HUES64 (cell line): ENCODE data around the gene ITGB4.

Source experiments
- H3K27ac ChIP-seq: 2 replicates; pipeline ENCODE4 v1.7.0; 2013; ENCODE audit warnings: low read depth, low read length, inconsistent platforms
- H3K27me3 ChIP-seq: 2 replicates; pipeline ENCODE4 v1.6.1; 2013; ENCODE audit warnings: mild to moderate bottlenecking, low read length; ENCODE audit not compliant: insufficient read depth
- H3K36me3 ChIP-seq: 2 replicates; pipeline ENCODE4 v1.6.1; 2013; ENCODE audit warnings: mild to moderate bottlenecking, low read length; ENCODE audit not compliant: insufficient read depth
- H3K4me1 ChIP-seq: 2 replicates; pipeline ENCODE4 v1.6.1; 2013; ENCODE audit warnings: mild to moderate bottlenecking, low read length, moderate library complexity; ENCODE audit not compliant: insufficient read depth
- H3K4me3 ChIP-seq: 2 replicates; pipeline ENCODE4 v1.5.1; 2013; ENCODE audit warnings: mild to moderate bottlenecking, low read length, moderate library complexity
- H3K9ac ChIP-seq: 2 replicates; pipeline ENCODE4 v1.6.1; 2013; ENCODE audit warnings: mild to moderate bottlenecking, low read depth, low read length
- H3K9me3 ChIP-seq: 2 replicates; pipeline ENCODE4 v1.6.1; 2013; ENCODE audit warnings: low read depth, low read length; ENCODE audit not compliant: insufficient read depth
- WGBS: fragments of 150-250, 120-280 bp; methylation state at CpG from one replicate; pipeline ENCODE4 v1.1.7; 2013; ENCODE audit warnings: missing lambda C conversion rate; 5-methylcytosine and 5-hydroxymethylcytosine counted together

Gene ITGB4

DNA sequence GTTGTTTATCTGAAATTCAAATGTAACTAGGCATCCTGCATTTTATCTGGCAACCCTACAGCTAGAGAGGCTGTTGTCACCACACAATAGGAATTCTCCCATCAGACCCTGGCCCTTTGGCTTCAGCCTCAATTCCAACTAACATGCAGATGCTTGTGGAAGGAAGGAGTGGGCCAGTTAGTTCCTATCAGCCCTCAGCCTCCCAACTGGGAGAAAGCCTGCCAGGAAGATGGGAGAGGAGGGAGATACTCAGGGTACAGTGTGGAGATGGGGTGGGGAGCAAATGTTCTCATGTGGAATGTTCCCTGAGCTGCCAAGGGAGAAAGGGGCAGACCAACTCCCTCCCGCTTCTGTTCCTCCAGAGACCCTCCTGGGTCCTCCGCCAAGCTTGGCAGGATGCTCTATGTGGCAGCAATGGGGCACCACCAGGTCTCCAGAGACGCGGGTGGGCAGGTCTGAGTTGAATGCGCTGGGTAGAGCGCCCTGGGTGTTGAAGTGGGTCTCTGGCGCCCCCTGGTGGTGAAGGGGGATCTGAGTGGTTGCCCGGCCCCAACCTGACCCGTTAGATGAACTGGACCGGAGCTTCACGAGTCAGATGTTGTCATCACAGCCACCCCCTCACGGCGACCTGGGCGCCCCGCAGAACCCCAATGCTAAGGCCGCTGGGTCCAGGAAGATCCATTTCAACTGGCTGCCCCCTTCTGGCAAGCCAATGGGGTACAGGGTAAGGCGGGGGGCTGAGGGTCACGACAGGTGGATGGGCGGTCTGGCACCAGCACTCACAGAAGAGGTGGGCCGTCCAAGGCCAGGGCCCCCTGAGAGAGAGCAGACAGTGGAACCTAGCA lies 28.5 kb downstream of the ITGB4 start:
- no peak overlapping the region for H3K4me3 ChIP-seq
- H3K9me3 ChIP-seq = no peaks in the 10 kb centered on the region
- no peak overlapping the region for H3K9ac ChIP-seq
- 0 out of 2 replicates have a peak, but pooled peaks cover 2% of the 10 kb centered on the region for H3K27me3 ChIP-seq
- 23% methylated on average over 20 of the region's 20 CpGs for WGBS
- no peaks in the 10 kb centered on the region; the same call in 1 of the 2 replicates for H3K4me1 ChIP-seq
- H3K36me3 ChIP-seq = no peaks in the 10 kb centered on the region
- no peak overlapping the region for H3K27ac ChIP-seq

DNA sequence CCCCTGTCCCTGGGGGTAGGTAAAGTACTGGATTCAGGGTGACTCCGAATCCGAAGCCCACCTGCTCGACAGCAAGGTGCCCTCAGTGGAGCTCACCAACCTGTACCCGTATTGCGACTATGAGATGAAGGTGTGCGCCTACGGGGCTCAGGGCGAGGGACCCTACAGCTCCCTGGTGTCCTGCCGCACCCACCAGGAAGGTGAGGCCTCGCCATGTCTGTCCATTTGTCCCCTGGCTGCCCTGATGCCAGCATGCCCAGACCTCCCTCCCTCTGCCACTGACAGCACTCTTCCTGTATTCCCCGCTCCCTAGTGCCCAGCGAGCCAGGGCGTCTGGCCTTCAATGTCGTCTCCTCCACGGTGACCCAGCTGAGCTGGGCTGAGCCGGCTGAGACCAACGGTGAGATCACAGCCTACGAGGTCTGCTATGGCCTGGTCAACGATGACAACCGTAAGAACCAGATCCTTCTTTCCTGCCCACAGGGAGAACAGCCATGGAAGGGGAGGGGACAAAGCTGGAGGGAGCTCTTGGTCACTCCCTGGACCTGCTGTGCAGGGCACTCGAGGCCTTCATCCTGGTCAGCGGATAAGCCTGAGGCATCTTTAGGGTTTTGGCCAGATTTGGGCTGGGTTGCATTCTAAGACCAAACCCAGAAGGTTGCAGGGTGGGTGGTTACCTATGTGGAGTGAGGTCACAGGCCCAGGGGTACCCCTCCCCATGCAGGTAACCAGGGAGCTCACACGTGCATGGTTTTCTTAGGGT lies 29.6 kb downstream of the ITGB4 start:
- Histone ChIP-seq H3K36me3 (no peaks in the 10 kb centered on the region), H3K9me3 (no peaks in the 10 kb centered on the region), H3K4me1 (no peaks in the 10 kb centered on the region; the same call in 1 of the 2 replicates), H3K4me3 (no peak overlapping the region), H3K27me3 (0 out of 2 replicates have a peak, but pooled peaks cover 2% of the 10 kb centered on the region), H3K27ac (no peak overlapping the region), H3K9ac (no peak overlapping the region)
- 86% methylated on average over 23 of the region's 23 CpGs for WGBS

DNA sequence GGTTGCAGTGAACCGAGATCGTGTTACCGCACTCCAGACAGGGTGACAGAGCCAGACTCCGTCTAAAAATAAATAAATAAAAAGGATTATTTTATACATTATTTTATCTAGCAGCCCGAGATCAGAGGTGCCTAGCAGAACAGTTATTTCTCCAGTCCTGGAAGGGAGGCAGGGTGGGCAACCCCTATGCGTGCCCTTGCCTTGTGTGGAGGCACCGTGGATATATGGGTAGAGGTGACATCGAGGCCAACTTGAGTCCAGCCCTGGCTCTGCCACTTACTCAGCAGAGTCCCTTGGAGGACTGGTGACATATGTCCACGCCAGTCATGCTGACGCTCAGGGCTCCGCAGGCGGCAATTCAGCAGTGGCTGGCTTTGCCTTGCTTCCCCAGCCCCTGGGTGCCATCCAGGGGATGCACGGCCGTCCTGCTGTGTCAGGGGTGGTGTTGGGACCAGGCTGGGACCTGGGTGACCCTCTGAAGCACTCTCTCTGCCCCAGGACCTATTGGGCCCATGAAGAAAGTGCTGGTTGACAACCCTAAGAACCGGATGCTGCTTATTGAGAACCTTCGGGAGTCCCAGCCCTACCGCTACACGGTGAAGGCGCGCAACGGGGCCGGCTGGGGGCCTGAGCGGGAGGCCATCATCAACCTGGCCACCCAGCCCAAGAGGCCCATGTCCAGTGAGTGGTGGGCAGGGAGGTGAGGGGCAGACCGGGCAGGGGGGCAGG lies 30.6 kb downstream of the ITGB4 start:
- no peak overlapping the region for H3K9ac ChIP-seq
- no peaks in the 10 kb centered on the region for H3K36me3 ChIP-seq
- 0 out of 2 replicates have a peak, but pooled peaks cover 2% of the 10 kb centered on the region for H3K27me3 ChIP-seq
- H3K4me1 ChIP-seq = no peaks in the 10 kb centered on the region; the same call in 1 of the 2 replicates
- WGBS = 85% methylated on average over 22 of the region's 24 CpGs
- no peaks in the 10 kb centered on the region for H3K9me3 ChIP-seq
- no peak overlapping the region for H3K27ac ChIP-seq
- no peak overlapping the region for H3K4me3 ChIP-seq

DNA sequence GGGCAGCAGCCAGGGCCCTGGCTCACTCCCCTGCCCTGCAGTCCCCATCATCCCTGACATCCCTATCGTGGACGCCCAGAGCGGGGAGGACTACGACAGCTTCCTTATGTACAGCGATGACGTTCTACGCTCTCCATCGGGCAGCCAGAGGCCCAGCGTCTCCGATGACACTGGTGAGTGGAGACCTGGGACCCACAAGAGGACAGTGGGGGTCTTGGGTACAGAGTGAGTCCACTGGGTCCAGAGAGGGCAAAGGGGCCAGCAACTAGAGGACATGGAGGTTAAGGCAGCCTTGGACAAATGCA lies 31.1 kb downstream of the ITGB4 start:
- Histone ChIP-seq H3K27me3 (0 out of 2 replicates have a peak, but pooled peaks cover 2% of the 10 kb centered on the region), H3K36me3 (no peaks in the 10 kb centered on the region), H3K4me1 (no peaks in the 10 kb centered on the region; the same call in 1 of the 2 replicates), H3K9me3 (no peaks in the 10 kb centered on the region), H3K9ac (no peak overlapping the region), H3K4me3 (no peak overlapping the region), H3K27ac (no peak overlapping the region)
- WGBS = 94% methylated on average over 10 of the region's 10 CpGs

DNA sequence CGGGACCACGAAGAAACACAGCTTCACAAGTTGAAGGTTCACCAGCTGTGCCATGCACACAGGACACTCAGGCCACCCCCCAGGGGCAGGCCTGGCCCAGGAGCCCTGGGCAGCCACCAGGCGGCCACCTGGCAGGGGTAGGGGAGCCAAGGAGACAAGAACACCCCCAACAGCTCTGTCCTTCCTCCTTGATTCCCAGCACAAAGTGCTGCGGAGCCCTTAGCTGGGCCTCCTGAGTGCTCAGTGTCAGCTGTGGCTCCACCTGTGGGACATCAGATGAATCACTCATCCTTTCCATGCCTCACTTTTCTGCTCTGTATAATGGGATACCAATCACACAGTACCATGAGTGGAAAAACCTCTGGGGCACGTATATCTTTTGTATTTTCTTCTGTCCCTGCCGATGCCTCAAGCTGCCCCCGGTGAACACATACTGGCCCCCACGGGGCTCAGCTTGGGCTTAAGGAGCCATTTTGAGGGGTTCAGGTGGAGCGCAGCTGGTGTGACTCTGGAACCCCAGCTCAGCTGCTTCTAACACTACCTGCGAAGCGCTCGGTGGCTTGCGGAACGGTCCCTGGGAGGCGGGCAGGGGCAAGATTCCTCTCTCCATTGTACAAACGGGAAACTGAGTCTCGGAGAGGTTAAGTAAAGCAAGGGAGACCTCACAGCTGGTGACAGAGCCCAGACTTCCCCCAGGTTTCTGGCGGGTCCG lies 31.7 kb downstream of the ITGB4 start:
- 80% methylated on average over 19 of the region's 19 CpGs for WGBS
- H3K27me3 ChIP-seq = 0 out of 2 replicates have a peak, but pooled peaks cover 2% of the 10 kb centered on the region
- no peaks in the 10 kb centered on the region for H3K36me3 ChIP-seq
- peak overlapping the region; percentile 47 for H3K4me3 ChIP-seq
- H3K9me3 ChIP-seq = no peaks in the 10 kb centered on the region
- no peaks in the 10 kb centered on the region; the same call in 1 of the 2 replicates for H3K4me1 ChIP-seq
- peak overlapping the region; percentile 59; the same call in 1 of the 2 replicates for H3K9ac ChIP-seq
- no peak overlapping the region for H3K27ac ChIP-seq

DNA sequence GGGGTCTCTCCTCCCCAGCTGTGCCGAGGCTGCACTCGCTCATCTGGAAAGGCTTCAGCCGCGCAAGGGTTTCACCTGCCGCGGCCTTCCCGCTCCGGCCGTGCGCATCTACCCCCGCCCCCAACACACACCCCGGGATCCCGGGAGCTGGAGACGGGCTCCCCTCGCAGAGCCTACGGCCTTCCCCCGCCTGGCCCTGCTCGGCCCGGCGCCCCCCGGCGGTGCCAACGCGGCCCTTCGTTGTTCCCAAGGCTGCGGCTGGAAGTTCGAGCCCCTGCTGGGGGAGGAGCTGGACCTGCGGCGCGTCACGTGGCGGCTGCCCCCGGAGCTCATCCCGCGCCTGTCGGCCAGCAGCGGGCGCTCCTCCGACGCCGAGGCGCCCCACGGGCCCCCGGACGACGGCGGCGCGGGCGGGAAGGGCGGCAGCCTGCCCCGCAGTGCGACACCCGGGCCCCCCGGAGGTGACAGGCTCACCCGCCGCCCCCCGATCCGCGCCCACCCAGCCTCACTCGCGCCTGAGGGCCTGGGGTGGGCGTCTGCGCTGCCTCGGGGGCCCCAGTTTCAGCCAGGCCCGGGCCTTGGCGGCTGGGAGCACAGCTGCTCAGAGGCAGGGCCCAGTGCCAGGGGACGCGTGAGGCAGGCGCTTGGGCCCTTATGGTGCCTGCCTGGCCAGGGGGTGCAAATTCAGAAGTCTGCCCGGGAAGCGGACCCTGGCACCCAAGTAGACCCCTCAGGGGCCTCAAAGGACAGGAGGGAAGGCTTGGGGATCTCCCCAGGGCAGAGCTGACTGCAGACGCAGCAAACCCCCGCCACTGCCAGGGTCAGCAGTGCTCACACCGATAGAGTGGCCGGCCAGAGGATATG lies 32.5 kb downstream of the ITGB4 start:
- no peak overlapping the region for H3K27ac ChIP-seq

DNA sequence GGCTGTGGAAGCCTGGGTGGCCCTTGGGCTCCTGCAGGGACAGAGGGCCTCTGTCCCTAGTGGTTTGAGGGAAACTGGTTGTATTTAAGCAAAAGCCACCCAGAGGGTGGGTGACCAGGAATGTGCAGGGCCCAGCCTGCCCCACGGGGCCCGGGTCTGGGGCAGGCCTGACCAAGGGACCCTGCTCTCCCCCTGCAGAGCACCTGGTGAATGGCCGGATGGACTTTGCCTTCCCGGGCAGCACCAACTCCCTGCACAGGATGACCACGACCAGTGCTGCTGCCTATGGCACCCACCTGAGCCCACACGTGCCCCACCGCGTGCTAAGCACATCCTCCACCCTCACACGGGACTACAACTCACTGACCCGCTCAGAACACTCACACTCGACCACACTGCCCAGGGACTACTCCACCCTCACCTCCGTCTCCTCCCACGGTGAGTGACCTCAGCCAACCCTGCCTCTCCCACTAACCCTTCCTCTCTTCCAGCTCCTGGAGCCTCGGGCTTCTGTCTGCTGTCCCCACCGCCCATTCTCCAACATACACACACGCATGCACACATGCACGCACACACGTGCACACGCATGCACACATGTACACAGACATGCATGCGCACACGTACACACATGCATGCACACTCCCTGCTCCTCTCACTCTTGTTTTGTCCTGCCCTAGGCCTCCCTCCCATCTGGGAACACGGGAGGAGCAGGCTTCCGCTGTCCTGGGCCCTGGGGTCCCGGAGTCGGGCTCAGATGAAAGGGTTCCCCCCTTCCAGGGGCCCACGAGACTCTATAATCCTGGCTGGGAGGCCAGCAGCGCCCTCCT lies 33.3 kb downstream of the ITGB4 start:
- no peak overlapping the region for H3K27ac ChIP-seq
- no peak overlapping the region for H3K4me3 ChIP-seq
- no peaks in the 10 kb centered on the region; the same call in 1 of the 2 replicates for H3K4me1 ChIP-seq
- WGBS = 86% methylated on average over 27 of the region's 27 CpGs
- 0 out of 2 replicates have a peak, but pooled peaks cover 2% of the 10 kb centered on the region for H3K27me3 ChIP-seq
- no peaks in the 10 kb centered on the region for H3K9me3 ChIP-seq
- peak overlapping the region; percentile 55; the same call in 1 of the 2 replicates for H3K9ac ChIP-seq
- H3K36me3 ChIP-seq = no peaks in the 10 kb centered on the region

More for the DNA sequence above, 32.5 kb downstream of the ITGB4 start:
- peak overlapping the region; percentile 59; the same call in 1 of the 2 replicates for H3K9ac ChIP-seq
- H3K4me1 ChIP-seq = no peaks in the 10 kb centered on the region; the same call in 1 of the 2 replicates
- H3K9me3 ChIP-seq = no peaks in the 10 kb centered on the region
- 14% methylated on average over 76 of the region's 76 CpGs for WGBS
- 0 out of 2 replicates have a peak, but pooled peaks cover 2% of the 10 kb centered on the region for H3K27me3 ChIP-seq
- no peaks in the 10 kb centered on the region for H3K36me3 ChIP-seq
- peak overlapping the region; percentile 47 for H3K4me3 ChIP-seq

DNA sequence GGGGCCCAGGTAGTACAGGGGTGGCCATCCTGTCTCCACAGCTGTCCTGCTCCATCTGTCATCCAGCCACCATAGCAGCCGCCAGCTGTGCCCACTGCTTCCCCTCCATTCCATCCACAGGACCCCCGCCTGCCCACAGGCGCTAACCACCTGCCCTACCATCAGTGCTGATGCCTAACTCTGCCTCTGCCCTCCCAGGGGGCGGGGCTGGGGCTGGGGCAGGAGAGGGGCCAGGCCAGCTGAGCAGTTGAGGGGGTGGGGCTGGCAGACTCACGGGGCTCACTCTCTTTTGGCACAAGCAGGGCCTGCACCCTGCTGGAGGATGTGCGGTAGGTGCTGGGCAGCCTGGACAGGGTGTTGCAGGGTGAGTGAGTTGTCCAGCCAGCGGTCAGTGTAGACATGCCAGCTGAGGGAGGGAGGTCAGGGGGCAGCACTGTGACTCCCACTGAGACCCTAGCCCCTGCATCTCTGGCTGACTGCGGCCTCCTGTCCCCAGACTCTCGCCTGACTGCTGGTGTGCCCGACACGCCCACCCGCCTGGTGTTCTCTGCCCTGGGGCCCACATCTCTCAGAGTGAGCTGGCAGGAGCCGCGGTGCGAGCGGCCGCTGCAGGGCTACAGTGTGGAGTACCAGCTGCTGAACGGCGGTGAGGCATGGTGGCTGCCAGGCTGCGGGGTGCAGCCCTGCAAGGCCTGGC lies 34.1 kb downstream of the ITGB4 start:
- no peak overlapping the region for H3K27ac ChIP-seq
- WGBS = 90% methylated on average over 20 of the region's 20 CpGs
- H3K4me3 ChIP-seq = no peak overlapping the region
- H3K4me1 ChIP-seq = no peaks in the 10 kb centered on the region; the same call in 1 of the 2 replicates
- no peak overlapping the region for H3K9ac ChIP-seq
- 0 out of 2 replicates have a peak, but pooled peaks cover 2% of the 10 kb centered on the region for H3K27me3 ChIP-seq
- H3K36me3 ChIP-seq = no peaks in the 10 kb centered on the region
- no peaks in the 10 kb centered on the region for H3K9me3 ChIP-seq

DNA sequence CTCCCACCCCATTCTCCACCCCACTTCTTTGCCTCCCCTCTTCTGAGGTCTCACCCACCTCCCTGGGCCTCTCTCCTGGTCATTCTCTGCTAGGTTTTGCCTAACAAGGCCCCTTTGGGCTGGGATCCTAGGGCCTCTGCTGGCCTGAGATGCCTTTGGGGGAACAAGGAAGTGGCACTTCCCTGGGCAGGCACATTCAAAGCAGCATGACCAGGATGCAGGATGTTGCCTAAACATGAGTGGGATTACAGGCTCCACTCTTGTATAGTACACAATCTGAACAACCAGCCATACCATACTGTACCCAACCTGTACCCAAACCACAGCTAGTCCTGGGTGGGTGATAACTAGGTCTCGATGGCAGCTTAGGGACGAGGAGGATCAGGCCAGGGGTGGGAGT lies 34.7 kb downstream of the ITGB4 start:
- no peak overlapping the region for H3K27ac ChIP-seq
- 97% methylated on average over 2 of the region's 2 CpGs for WGBS

More for the DNA sequence above, 34.7 kb downstream of the ITGB4 start:
- H3K27me3 ChIP-seq = 0 out of 2 replicates have a peak, but pooled peaks cover 2% of the 10 kb centered on the region
- H3K4me1 ChIP-seq = no peaks in the 10 kb centered on the region; the same call in 1 of the 2 replicates
- H3K36me3 ChIP-seq = no peaks in the 10 kb centered on the region
- H3K9me3 ChIP-seq = no peaks in the 10 kb centered on the region
- no peak overlapping the region for H3K4me3 ChIP-seq
- no peak overlapping the region for H3K9ac ChIP-seq
